ENCODE measurements around the gene FOXJ1.

FOXJ1 gene

GRCh38 chr17:76153202-76153601 is 12.2 kb upstream of the FOXJ1 start:
- Histone ChIP-seq H3K4me3 (ENCODE audit: low read length, poor library complexity, severe bottlenecking) (no peak overlapping the region), H3K9me3 (ENCODE audit: insufficient read depth, low read depth, low read length) (no peaks in the 10 kb centered on the region), H3K4me1 (ENCODE audit: insufficient read depth, low read length, poor library complexity, severe bottlenecking) (no peaks in the 10 kb centered on the region), H3K27me3 (ENCODE audit: insufficient read depth, low read length, poor library complexity, severe bottlenecking) (no peaks in the 10 kb centered on the region), H3K9ac (ENCODE audit: low read depth, low read length, poor library complexity, severe bottlenecking) (no peak overlapping the region), H3K79me2 (ENCODE audit: insufficient read depth, low read length) (no peaks in the 10 kb centered on the region), H3F3A (ENCODE audit: low read depth) (no peaks in the 10 kb centered on the region), H4K20me1 (ENCODE audit: insufficient read depth, low read length, poor library complexity, severe bottlenecking) (no peaks in the 10 kb centered on the region), H2AFZ (ENCODE audit: low read length) (no peak overlapping the region), H3K36me3 (ENCODE audit: insufficient read depth, low read length) (no peaks in the 10 kb centered on the region), H3K4me2 (ENCODE audit: low read depth, low read length, poor library complexity, severe bottlenecking) (no peak overlapping the region), H3K9me2 (replicated peaks; ENCODE audit: low read depth, low read length) (no peaks in the 10 kb centered on the region)
- TF ChIP-seq CTCF (conservative IDR thresholded peaks at IDR 0.05; ENCODE audit: low read length) (no peak), EZH2phosphoT487 (IDR thresholded peaks at IDR 0.05; ENCODE audit: borderline replicate concordance) (no peak)

- Histone ChIP-seq H3K36me3 (ENCODE audit: insufficient read depth, low read length) (no peaks in the 10 kb centered on the region), H3K79me2 (ENCODE audit: insufficient read depth, low read length) (no peaks in the 10 kb centered on the region), H3K4me1 (ENCODE audit: insufficient read depth, low read length, poor library complexity, severe bottlenecking) (no peaks in the 10 kb centered on the region), H3K27me3 (ENCODE audit: insufficient read depth, low read length, poor library complexity, severe bottlenecking) (no peaks in the 10 kb centered on the region), H4K20me1 (ENCODE audit: insufficient read depth, low read length, poor library complexity, severe bottlenecking) (no peaks in the 10 kb centered on the region), H3K4me3 (ENCODE audit: low read length, poor library complexity, severe bottlenecking) (no peak overlapping the region), H3K9me2 (replicated peaks; ENCODE audit: low read depth, low read length) (no peaks in the 10 kb centered on the region), H3K9ac (ENCODE audit: low read depth, low read length, poor library complexity, severe bottlenecking) (no peak overlapping the region), H3K9me3 (ENCODE audit: insufficient read depth, low read depth, low read length) (no peaks in the 10 kb centered on the region), H3K4me2 (ENCODE audit: low read depth, low read length, poor library complexity, severe bottlenecking) (no peak overlapping the region), H2AFZ (ENCODE audit: low read length) (no peak overlapping the region), H3F3A (ENCODE audit: low read depth) (no peaks in the 10 kb centered on the region)
- TF ChIP-seq CTCF (conservative IDR thresholded peaks at IDR 0.05; ENCODE audit: low read length): no peak
These were observed 11.5 kb upstream of the FOXJ1 start for GRCh38 chr17:76152591-76152990.

DNA sequence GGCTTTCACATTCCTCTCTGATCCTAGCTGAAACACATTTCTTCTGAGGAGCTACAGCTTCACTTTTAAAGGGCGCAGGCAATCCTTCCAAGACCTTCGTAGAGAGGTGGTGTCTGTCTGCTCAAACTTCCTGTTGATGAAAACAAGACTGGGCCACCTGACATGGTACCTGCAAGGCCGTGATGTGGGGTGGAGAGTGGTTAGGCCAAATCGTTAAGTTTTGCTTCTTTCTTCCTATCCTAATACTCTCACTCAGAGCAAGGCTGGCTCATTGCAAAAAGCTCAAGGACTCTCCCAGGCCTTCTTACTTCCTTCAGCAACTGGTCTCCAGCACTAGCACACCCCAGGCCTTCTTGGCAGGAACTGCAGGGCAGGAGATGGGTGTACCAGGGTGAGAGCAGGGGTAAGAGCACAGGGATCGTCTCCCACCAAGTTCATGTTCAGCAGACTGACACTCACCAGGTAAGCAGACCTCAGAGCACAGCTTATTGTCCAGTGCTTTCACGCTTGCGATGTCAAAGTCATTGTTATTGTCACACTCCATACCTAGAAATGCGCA is 10.9 kb upstream of the FOXJ1 start:
- H3K79me2 ChIP-seq (ENCODE audit: insufficient read depth, low read length): no peaks in the 10 kb centered on the region
- no peak overlapping the region for H3K4me3 ChIP-seq (ENCODE audit: low read length, poor library complexity, severe bottlenecking)
- no peak for TF ChIP-seq EZH2phosphoT487 (IDR thresholded peaks at IDR 0.05; ENCODE audit: borderline replicate concordance)
- TF ChIP-seq CTCF (conservative IDR thresholded peaks at IDR 0.05; ENCODE audit: low read length): no peak
- no peaks in the 10 kb centered on the region for H3K9me3 ChIP-seq (ENCODE audit: insufficient read depth, low read depth, low read length)
- no peaks in the 10 kb centered on the region for H3F3A ChIP-seq (ENCODE audit: low read depth)
- no peak overlapping the region for H2AFZ ChIP-seq (ENCODE audit: low read length)
- H3K9ac ChIP-seq (ENCODE audit: low read depth, low read length, poor library complexity, severe bottlenecking): no peak overlapping the region
- H3K9me2 ChIP-seq (replicated peaks; ENCODE audit: low read depth, low read length): no peaks in the 10 kb centered on the region
- no peaks in the 10 kb centered on the region for H4K20me1 ChIP-seq (ENCODE audit: insufficient read depth, low read length, poor library complexity, severe bottlenecking)
- H3K4me1 ChIP-seq (ENCODE audit: insufficient read depth, low read length, poor library complexity, severe bottlenecking): peaks cover under 1% of the 10 kb centered on the region
- no peaks in the 10 kb centered on the region for H3K36me3 ChIP-seq (ENCODE audit: insufficient read depth, low read length)
- no peaks in the 10 kb centered on the region for H3K27me3 ChIP-seq (ENCODE audit: insufficient read depth, low read length, poor library complexity, severe bottlenecking)
- H3K4me2 ChIP-seq (ENCODE audit: low read depth, low read length, poor library complexity, severe bottlenecking): no peak overlapping the region
